HG03045 (cell line): ENCODE data around the gene CCDC134.
"Not testable (repeated sequence)": the region's sequence is repeated elsewhere in the genome, so short reads cannot be mapped to it uniquely, and the experiment has no call there.

Experiments used
- ATAC-seq: cut with Tn5 transposase; IDR thresholded peaks from one replicate; pipeline ENCODE4 v1.9.1; 2021; ENCODE audit warnings: mild to moderate bottlenecking, moderate library complexity; ENCODE audit not compliant: unreplicated experiment

CCDC134 gene

GRCh38 chr22:41841085-41841712 lies 40.7 kb downstream of the CCDC134 start:
- no peak for ATAC-seq

- no peak for ATAC-seq
These were observed 42.8 kb downstream of the CCDC134 start for GRCh38 chr22:41842996-41843970.

GRCh38 chr22:41844036-41844435 lies 43.6 kb downstream of the CCDC134 start:
- ATAC-seq: no peak

DNA sequence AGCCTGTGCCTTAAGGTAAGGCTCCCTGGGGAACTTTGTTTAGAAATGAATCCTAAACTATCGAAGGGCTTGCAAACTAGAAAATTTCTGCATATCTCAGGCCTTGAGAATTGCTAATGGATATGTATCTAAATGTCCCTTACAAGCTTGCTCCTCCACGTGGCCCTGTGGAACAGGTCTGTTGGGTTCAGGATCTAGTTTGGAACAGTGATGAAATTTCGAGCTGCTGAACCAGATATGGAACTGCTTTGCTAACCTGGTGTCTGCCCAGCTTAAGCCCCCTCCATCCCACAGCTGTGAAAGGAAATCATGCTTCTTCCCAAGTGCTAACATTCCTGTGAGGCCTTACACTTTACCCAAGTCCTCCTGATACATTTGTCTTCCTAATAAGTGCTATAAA lies 44.0 kb downstream of the CCDC134 start:
- ATAC-seq: no peak

GRCh38 chr22:41845380-41846267 lies 45.1 kb downstream of the CCDC134 start:
- ATAC-seq: no peak

GRCh38 chr22:41846268-41846987 lies 45.9 kb downstream of the CCDC134 start:
- ATAC-seq: no peak

DNA sequence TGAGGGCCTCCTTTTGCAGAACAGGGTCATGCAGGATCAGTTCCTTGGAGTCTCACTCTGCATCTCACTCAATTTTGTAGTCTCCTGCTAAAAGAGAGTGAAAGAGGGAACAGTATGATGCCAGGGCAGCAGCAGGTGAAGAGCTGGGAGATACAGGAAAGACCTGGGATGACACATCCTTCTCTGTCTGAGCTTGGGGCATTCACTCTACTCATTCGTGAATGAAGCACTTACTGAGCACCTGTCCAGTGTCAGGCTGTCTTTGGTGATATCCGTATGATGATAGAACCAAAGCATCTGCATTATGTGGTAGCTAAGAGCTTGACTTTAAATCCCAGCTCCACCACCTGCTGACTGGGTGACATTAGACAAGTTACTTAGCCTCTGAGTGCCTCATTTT lies 46.8 kb downstream of the CCDC134 start:
- ATAC-seq: no peak

GRCh38 chr22:41848468-41848867 lies 48.0 kb downstream of the CCDC134 start:
- ATAC-seq: no peak

- ATAC-seq: no peak
These were observed 56.0 kb downstream of the CCDC134 start for GRCh38 chr22:41856469-41856868.

DNA sequence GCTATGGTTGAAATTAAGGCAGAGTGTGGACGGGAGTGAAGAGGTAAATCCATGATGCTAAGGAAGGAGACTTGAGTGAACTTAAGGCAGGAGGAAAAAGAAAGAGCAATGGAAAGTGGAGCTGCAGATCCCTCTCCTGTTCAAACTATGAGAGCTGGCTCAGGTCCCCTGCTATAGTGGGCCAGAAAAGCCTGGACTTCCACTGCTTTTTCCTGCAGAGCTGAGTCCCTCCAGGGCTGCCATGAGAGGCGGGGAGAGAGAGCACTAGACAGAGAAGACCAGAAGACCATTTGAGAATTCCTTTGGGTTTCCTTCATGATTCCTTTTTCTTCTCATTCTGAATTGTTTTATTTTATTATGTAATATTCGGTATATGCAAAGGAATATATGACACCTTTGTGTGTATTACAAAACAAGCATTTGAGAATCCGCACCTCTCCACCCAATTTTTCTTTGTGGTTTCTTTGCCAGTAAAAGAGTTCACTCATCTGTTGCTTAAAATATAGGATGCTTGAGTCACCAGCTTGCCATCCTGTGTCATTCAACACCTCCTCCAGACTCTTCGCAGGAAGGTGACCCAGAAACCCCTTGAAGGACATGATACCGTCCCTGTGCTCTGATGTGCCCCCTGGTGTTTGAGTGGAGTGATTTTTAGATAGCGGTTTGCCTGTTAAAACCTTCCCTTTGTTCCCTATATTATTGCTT lies 56.8 kb downstream of the CCDC134 start:
- ATAC-seq: no peak

DNA sequence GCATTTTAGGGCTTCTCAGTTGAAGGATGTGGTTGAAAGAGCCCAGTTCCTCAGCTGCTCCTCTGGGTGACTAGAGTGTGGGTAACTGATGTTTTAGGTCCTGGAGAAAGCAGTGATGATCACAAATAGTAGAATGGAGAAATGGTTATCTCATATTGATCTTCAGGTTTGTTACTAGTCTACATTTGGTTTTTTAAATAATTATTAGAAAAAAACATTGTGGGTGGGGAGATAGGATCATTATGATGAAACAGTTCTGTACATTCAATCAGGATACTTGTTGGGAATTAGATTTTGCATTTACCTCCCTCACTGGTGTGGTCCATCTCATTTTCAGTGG lies 57.4 kb downstream of the CCDC134 start:
- ATAC-seq: no peak

DNA sequence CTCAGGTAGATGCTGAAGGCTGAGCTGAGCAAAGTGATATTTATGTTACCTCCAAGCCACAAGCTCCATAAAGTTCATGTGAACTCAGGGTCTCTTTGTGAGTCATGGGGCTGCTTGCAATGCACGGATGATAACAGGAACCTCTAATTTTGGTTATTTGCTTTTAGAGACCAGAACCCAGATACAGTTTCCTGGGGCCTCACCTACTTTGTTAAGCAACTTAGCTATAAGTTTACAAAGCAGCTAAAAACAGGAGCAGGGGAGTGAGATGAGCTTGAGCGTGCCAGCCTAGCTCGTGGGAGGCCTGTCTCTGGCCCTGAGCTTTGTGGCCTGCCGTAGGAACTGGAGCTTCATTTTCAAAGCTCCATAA lies 61.7 kb downstream of the CCDC134 start:
- ATAC-seq: peak; percentile 38

DNA sequence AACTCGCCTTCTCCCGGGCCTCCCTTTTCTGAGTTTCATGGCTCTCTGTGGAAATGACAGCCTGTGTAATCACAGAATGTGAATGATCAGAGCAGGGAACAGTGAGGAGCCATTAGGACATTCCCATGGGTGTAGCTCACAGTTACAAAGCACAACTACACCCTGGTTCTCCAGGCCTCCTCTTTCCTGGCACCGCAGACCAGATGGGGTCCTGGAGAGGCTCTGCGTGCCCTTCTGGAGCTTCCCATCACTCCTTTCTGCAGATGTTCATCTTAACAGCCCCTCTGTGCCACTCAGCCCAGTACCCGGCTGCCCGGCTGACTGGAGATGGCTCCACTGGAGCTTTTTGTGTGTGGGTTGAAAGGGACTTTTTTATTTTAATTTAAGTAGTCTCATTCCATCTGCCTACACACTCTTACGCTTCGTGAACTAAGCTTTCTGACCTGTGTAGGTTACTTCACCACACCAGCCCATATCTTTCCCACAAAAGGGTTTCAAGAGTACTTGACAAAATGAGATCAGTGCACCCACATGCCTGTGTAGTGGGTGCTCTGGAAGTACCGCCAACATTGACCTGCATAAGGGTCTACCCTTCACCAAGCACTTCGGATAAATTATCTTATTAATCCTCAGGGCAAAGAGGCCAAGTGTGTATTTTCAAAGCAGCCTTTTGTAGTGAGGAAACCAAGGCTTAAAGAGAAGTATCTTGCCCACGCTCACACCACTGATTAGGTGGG lies 62.2 kb downstream of the CCDC134 start:
- peak; percentile 56 for ATAC-seq

DNA sequence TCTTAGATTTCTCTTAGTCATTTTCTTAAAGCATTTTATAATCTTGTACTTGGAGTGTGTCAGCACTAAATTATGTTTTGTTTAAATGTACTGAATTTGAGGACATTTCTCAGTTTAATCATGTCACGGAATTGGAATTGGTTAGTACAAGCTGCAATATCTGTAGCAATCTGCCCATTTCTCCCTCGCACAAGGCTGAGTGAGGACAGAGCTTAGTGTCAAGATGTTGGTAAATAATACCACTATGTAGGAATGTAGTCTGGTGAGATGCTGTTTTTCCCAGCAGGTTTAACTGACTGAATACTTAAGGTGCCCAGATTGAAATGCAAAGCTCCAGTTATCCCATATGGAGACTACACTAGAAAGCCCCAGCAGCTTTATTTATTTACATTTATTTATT lies 63.0 kb downstream of the CCDC134 start:
- ATAC-seq: no peak

DNA sequence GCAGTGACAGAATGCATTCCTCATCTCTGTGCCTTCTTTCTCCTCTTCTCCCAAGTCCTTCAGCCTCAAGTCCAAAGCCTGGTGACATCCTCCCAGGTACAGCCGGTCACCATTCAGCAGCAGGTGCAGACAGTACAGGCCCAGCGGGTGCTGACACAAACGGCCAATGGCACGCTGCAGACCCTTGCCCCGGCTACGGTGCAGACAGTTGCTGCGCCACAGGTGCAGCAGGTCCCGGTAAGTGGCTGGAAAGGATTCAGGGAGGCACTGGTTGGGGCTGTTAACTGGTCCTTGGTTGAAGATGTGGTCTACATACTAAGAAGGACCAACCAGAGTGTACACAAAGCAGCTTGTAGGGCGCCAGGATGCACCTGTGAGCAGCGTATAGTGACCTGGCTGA lies 68.1 kb downstream of the CCDC134 start:
- no peak for ATAC-seq

GRCh38 chr22:41870081-41870480 lies 69.6 kb downstream of the CCDC134 start:
- not testable (repeated sequence) for ATAC-seq

- ATAC-seq: no peak
These were observed 70.3 kb downstream of the CCDC134 start for GRCh38 chr22:41870786-41871185.

- ATAC-seq: no peak
These were observed 72.9 kb downstream of the CCDC134 start for GRCh38 chr22:41873391-41873790.

GRCh38 chr22:41874090-41874489 lies 73.6 kb downstream of the CCDC134 start:
- no peak for ATAC-seq
